Vagina (tissue), 2 donors: ENCODE measurements around the gene MCM7.

Experiments used
- CTCF ChIP-seq, 3 experiments: fragments of 450-650 bp in 2 of 3; fragments of 200-600 bp in 1 of 3; sonication (generic) in 1 of 3; IDR thresholded peaks; one replicate each; pipeline ENCODE4 v1.5.1; 2017 to 2019; ENCODE audit warnings: antibody characterized with exemption in 3 of 3, mild to moderate bottlenecking in 2 of 3, moderate library complexity in 2 of 3
- POLR2A ChIP-seq, 2 donors: fragments of 450-650 bp; IDR thresholded peaks; one replicate each; pipeline ENCODE4 v1.6.1; 2017; ENCODE audit warnings: antibody characterized with exemption in 2 of 2, mild to moderate bottlenecking in 2 of 2, moderate library complexity in 2 of 2
- POLR2AphosphoS5 ChIP-seq, 2 donors: sonication (generic); formaldehyde crosslinking; IDR thresholded peaks; one replicate each; pipeline ENCODE4 v1.9.0; 2017; ENCODE audit warnings: antibody characterized with exemption in 2 of 2, mild to moderate bottlenecking in 2 of 2, low read depth in 1 of 2; ENCODE audit not compliant: insufficient read depth in 1 of 2

DNA sequence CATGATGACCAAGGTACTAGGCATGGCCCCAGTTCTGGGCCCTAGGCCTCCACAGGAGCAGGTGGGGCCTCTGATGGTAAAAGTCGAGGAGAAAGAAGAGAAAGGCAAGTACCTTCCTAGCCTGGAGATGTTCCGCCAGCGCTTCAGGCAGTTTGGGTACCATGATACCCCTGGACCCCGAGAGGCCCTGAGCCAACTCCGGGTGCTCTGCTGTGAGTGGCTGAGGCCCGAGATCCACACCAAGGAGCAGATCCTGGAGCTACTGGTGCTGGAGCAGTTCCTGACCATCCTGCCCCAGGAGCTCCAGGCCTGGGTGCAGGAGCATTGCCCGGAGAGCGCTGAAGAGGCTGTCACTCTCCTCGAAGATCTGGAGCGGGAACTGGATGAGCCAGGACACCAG is 44.2 kb downstream of the MCM7 start:
- TF ChIP-seq CTCF (IDR thresholded peaks at IDR 0.05) (no peak), POLR2A (IDR thresholded peaks at IDR 0.05) (no peak), POLR2AphosphoS5 (IDR thresholded peaks at IDR 0.05; ENCODE audit: insufficient read depth in 1 of 2, low read depth in 1 of 2) (no peak)
